ENCODE measurements around the gene MRPL22. TPM values are rescaled to one million over a fixed set of nuclear protein-coding genes. Genes with fewer than 3 reads are reported as not detected.
A peak's percentile ranks its signal among the peaks of the same experiment; 100 is the strongest.
"Not testable (repeated sequence)": the region's sequence is repeated elsewhere in the genome, so short reads cannot be mapped to it uniquely, and the experiment has no call there.

The MRPL22 gene
- polyA plus RNA-seq, 3 donors, result 49.6 to 56.9 (median 50.8) TPM

DNA sequence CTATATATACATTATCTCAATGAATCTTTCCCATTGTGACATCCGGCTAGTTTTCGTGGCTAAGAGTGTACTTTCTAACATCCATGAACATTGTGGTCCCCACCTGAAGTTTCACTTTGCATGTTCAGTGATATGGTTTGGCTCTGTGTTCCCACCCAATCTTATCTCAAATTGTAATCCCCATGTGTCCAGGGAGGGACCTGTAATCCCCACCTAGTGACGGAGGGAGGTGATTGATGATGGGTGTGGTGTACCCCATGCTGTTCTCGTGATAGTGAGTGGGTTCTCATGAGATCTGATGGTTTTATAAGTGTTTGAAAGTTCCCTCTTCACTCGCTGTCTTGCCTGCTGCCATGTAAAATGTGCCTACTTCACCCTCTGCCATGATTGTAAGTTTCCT lies 28.1 kb downstream of the MRPL22 start:
- DNase-seq (ENCODE audit: extremely low read depth in 1 of 11, low read depth in 9 of 11, low spot score in 4 of 11), result no peak

DNA sequence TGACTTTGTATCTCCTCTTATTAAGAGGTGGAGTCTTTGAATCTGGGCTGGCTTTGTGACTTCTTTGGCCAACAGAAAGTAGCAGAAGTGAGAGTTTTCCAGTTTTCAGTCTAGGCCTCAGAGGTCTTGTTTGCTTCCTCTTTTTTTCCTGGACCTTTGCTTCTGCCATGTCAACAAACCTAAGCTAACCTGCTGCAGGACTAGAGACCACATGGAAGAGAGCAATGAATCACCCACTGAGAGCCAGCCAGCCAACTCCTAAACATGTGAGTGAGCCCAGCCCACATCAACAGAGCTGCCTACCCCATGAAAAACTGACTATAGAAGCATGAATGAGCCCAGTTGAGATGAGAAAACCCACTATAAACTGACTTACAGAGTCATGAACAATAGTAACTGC lies 29.9 kb downstream of the MRPL22 start:
- no peak for DNase-seq (ENCODE audit: extremely low read depth in 1 of 11, low read depth in 9 of 11, low spot score in 4 of 11)

GRCh38 chr5:154971501-154971900 lies 30.6 kb downstream of the MRPL22 start:
- DNase-seq (ENCODE audit: extremely low read depth in 1 of 11, low read depth in 9 of 11, low spot score in 4 of 11), result no peak

GRCh38 chr5:154972476-154973080 lies 31.7 kb downstream of the MRPL22 start:
- peak in 9 of 11 donors; percentile 7 to 26 (median 15) for DNase-seq (ENCODE audit: extremely low read depth in 1 of 11, low read depth in 9 of 11, low spot score in 4 of 11)

GRCh38 chr5:154976082-154976481 lies 35.2 kb downstream of the MRPL22 start:
- DNase-seq (ENCODE audit: extremely low read depth in 1 of 11, low read depth in 9 of 11, low spot score in 4 of 11), result not testable (repeated sequence)

DNA sequence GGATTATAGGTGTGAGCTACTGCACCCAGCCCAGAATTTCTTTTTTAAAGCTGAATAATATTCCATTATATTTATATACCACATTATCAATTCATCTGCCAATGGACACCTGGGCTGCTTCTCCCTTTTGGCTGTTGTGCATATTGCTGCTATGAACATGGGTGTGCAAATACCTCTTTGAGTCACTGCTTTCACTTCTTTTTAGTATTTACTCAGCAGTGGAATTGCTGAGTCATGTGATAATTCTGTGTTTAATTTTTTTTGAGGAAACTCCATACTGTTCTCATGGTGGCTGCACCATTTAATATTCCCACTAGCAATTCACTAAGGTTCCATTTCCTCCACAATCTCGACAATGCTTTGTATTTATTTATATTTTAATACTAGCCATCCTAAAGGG lies 36.5 kb downstream of the MRPL22 start:
- DNase-seq (ENCODE audit: extremely low read depth in 1 of 11, low read depth in 9 of 11, low spot score in 4 of 11), result no peak

- not testable (repeated sequence) for DNase-seq (ENCODE audit: extremely low read depth in 1 of 11, low read depth in 9 of 11, low spot score in 4 of 11)
Observed at GRCh38 chr5:154978294-154978693, 37.4 kb downstream of the MRPL22 start.

DNA sequence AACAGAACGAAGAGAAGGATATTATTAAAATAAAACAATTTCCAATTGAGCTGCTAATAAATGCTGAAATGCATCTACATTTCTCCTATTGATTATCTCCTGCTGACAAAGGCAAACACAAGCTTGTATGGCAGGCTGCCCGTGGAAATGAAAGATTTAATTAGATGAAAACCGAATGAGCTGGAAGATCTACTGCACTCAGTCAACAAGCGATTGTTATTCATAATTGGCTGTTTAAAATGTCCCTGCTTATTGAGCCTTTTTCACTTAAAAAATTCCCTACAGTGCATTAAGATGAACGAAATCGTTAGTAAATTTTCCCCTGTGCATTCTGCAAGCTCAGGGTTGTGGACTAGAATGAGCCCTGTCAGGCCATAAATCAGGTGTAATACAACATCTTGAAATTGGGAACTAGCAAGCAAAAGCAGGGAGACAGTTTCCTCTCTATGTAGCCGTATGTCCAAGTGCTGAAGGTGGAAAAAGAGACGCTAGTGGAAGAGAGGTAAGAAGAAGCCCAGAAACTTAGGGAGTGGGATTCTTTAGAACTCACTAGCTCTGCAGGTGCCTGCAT lies 44.2 kb downstream of the MRPL22 start:
- DNase-seq (ENCODE audit: extremely low read depth in 1 of 11, low read depth in 9 of 11, low spot score in 4 of 11), result no peak

DNA sequence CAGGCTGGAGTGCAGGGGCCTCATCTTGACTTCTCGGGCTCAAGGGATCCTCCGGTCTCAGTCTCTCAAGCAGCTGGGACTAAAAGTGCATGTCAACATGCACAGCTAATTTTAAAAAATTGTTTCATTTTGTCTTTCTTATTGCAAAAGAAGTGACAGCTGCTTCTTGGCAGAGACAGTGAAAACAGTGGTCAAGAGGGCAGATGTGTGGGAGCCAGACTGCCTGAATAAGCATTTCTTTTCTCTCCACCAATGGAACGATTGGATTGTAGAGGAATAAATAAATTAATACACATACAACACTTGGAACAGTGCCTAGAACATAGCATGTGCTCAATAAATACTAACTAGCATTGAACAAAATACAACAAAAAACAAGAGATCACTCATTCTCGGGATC lies 45.3 kb downstream of the MRPL22 start:
- no peak for DNase-seq (ENCODE audit: extremely low read depth in 1 of 11, low read depth in 9 of 11, low spot score in 4 of 11)

GRCh38 chr5:154989626-154990025 lies 48.8 kb downstream of the MRPL22 start:
- DNase-seq (ENCODE audit: extremely low read depth in 1 of 11, low read depth in 9 of 11, low spot score in 4 of 11), result no peak

DNA sequence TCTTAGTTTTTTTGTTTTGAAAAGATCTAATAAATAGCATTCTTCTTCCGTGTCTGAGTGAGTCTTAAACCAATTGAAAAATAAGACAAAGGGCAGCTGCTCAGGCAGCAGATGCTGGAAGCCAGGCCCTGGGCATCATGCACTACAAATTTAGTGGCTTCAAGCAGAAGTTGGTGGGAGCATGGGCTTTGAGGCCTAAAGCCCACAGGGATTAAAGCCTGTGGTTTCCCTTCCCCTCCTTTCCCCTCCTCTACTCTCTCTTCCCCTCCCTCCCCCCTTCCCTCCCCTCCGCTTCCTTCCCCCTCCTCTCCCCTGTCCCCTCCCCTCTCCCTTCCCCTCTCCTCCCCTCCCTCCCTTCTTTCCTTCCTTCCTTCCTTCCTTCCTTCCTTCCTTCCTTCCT lies 52.6 kb downstream of the MRPL22 start:
- DNase-seq (ENCODE audit: extremely low read depth in 1 of 11, low read depth in 9 of 11, low spot score in 4 of 11), result no peak

DNA sequence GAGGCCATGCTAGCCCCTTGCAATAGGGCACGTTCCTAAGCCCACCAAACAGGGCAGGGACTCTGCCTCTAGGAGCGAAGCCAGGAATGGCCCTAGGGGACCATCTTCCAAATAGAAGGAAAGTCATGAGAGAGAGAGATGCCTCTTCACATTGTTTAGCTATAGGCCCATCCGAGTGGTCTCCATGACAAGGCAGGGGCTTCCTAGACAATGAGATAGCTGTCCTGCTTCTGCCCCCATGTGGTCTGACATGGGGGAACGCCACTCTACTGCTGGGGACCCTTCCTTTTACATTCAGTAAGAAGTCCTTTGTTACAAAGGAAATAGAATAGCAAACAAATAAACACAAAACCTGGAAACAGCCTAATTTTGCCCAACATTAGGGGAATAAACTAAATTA lies 54.8 kb downstream of the MRPL22 start:
- DNase-seq (ENCODE audit: extremely low read depth in 1 of 11, low read depth in 9 of 11, low spot score in 4 of 11), result no peak

DNA sequence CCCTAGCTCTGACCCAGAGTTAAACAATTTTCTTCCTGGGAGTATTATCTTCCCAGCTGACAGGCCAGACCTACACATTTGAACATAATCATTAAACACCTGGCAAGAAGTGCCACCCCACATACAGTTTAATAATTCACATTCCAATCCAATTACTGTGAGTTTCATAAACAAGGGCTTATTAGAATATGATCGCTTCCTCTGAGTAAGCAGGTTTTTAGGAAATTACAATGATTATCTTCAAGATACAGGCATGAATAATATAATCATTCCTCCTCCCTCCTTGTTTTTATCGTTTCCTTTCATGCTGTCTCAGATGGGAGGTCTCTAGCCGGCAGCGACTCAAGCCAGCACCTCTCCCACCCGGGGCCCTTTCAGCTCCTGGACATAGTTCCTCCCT lies 56.9 kb downstream of the MRPL22 start:
- no peak for DNase-seq (ENCODE audit: extremely low read depth in 1 of 11, low read depth in 9 of 11, low spot score in 4 of 11)

DNA sequence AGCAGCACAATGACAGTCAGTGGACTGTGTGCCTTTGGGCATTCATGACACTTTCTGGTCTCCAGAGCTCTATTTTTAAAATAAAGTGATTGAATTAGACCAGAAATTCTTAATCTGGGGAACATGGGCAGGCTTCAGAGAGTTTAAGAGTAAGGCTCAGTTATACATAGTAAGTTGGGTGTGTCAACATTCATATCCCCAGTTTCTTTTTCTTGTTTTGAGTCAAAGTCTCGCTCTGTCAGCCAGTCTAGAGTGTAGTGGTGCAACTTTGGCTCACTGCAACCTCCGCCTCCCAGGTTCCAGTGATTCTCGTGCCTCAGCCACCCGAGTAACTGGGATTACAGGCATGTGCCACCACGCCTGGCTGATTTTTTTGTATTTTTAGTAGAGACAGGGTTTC lies 59.0 kb downstream of the MRPL22 start:
- no peak for DNase-seq (ENCODE audit: extremely low read depth in 1 of 11, low read depth in 9 of 11, low spot score in 4 of 11)

DNA sequence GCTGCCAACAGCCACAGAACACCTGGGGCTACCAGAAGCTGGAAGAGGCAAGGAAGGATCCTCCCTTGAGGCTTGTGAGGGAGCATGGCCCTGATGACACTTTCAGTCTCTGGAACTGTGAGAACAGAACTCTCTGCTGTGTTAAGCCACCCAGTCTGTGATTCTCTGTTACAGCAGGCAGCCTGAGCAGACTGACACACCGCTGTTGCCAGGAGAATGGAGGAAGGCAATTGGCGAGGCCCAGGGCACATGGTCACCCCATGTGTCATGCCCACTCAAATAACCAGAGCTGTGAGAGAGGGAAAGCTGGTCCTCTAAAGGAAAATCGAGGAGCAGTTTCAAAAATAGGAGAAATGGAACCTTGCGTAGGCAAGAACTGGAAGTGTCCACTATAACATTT lies 60.6 kb downstream of the MRPL22 start:
- no peak for DNase-seq (ENCODE audit: extremely low read depth in 1 of 11, low read depth in 9 of 11, low spot score in 4 of 11)

GRCh38 chr5:155002722-155003121 lies 61.8 kb downstream of the MRPL22 start:
- not testable (repeated sequence) for DNase-seq (ENCODE audit: extremely low read depth in 1 of 11, low read depth in 9 of 11, low spot score in 4 of 11)

- no peak for DNase-seq (ENCODE audit: extremely low read depth in 1 of 11, low read depth in 9 of 11, low spot score in 4 of 11)
Observed at GRCh38 chr5:155004138-155004744, 63.4 kb downstream of the MRPL22 start.

- DNase-seq (ENCODE audit: extremely low read depth in 1 of 11, low read depth in 9 of 11, low spot score in 4 of 11), result not testable (repeated sequence)
Observed at GRCh38 chr5:155006265-155006664, 65.4 kb downstream of the MRPL22 start.

DNA sequence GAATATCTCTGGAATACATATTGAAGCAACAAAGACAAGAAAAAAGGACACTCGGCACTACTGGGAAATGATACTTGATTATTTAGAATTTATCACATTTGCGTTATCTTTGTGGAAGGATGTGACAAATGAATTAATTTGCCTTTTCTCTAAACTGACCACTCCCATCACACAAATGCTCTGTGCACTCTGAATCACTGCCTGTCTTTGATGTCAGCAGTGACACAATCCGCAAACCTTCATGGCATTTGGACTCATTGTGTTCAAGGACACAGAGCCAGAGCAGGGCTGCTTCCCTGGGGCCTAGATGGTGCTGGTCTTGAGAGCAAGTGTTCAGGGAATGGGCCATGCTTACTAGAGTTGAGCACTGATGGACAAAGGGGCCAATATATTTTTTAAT lies 67.8 kb downstream of the MRPL22 start:
- DNase-seq (ENCODE audit: extremely low read depth in 1 of 11, low read depth in 9 of 11, low spot score in 4 of 11), result no peak

- no peak for DNase-seq (ENCODE audit: extremely low read depth in 1 of 11, low read depth in 9 of 11, low spot score in 4 of 11)
Observed at GRCh38 chr5:155010881-155011280, 70.0 kb downstream of the MRPL22 start.

DNA sequence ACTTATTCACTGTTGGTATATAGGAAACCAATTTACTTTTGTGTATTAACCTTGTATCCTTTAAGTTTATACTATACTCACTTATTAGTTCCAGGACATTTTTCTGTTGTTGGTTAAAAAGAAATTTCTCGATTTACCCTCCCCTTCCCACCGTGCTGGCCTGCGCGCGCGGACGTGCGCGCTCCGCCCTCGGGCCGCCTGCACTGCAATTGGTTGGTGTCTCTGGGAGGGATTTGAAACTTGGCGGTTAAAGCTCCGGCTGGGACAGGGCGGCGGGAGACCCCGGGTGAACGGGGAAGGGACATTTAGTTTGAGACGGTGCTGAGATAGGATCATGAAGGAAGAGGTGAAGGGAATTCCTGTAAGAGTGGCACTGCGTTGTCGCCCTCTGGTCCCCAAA lies 72.7 kb downstream of the MRPL22 start, which contains the start of gene KIF4B:
Gene KIF4B (plus strand): TSS at position 230 of the 400 bp plus-strand sequence. CDS start 105 bp downstream, at position 335.
- no peak for DNase-seq (ENCODE audit: extremely low read depth in 1 of 11, low read depth in 9 of 11, low spot score in 4 of 11)
